ENCODE measurements around the gene ZNF273. TPM values are rescaled to one million over a fixed set of nuclear protein-coding genes. Genes with fewer than 3 reads are reported as not detected.
A peak's percentile ranks its signal among the peaks of the same experiment; 100 is the strongest.

ZNF273 gene
- 10 to 100 TPM; 15.5 to 20.5 TPM for total RNA-seq
- polyA plus RNA-seq (2013, experiment 1 of 2) = 16.2 TPM
- polyA plus RNA-seq (2013, experiment 2 of 2) = 16.7 TPM
- long read RNA-seq, experiment 1, partial matches to known transcripts = 0 of 4 reads
- long read RNA-seq, experiment 1, other reads (novel, unspliced or antisense) = 1 of 4 reads
- long read RNA-seq, experiment 2, transcript ZNF273-201 (5 exons, 3,757 nt) = major isoform, 6 of 20 reads
- long read RNA-seq, experiment 2, transcript ZNF273-204 (4 exons, 2,000 nt) = major isoform, 6 of 20 reads
- long read RNA-seq, experiment 2, partial matches to known transcripts = 1 of 20 reads
- long read RNA-seq, experiment 2, other reads (novel, unspliced or antisense) = 7 of 20 reads
- long read RNA-seq, experiment 3, transcript ZNF273-204 (4 exons, 2,000 nt) = minor isoform, 23 of 73 reads
- long read RNA-seq, experiment 3, transcript ZNF273-201 (5 exons, 3,757 nt) = major isoform, 38 of 73 reads
- long read RNA-seq, experiment 3, partial matches to known transcripts = 0 of 73 reads
- long read RNA-seq, experiment 3, other reads (novel, unspliced or antisense) = 12 of 73 reads
- long read RNA-seq, experiment 4, transcript ZNF273-201 (5 exons, 3,757 nt) = major isoform, 7 of 12 reads
- long read RNA-seq, experiment 4, partial matches to known transcripts = 0 of 12 reads
- long read RNA-seq, experiment 4, other reads (novel, unspliced or antisense) = 3 of 12 reads

DNA sequence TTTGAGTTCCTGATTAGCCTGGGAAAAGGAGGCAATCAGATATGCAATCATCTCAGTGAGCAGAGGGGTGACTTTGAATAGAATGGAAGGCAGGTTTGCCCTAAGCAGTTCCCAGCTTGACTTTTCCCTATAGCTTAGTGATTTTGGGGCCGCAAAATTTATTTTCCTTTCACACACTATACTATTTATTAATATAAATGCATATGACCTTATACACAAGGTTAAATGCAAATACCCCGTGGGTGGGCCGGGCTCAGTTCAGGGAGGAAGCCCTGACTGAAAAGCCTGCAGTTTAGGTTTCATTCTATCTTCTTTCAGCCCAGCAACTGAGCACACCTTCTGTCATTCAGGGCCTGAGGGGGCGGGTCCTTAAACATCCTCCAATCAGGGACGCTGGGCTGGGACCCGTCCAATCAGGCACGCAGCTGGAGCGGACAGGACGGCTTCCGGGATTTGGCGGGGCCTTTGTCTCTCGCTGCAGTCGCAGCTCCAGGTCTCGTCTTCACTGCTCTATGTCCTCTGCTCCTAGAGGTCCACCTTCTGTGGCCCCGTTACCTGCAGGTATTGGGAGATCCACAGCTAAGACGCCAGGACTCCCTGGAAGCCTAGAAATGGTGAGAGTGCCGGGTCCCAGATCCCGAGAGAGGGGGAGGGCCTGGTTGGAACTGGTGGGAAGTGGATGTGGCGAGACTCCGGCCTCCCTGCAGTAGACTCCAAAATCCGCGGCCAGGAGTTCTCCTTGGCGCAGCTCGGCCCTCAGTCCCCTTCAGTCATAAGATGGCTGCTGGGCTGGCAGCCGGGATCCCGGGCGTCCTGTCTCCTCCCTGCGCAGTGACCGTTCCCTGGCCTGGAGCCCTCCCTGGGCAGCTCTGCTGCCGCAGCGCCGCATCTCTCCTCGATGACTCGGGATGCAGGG is at the start of gene ZNF273:
Gene ZNF273, plus strand, starts transcription at position 468 of the 916 bp plus-strand sequence. Its CDS starts 45 bp downstream, at position 513.
- TF ChIP-seq, protein P1, sequence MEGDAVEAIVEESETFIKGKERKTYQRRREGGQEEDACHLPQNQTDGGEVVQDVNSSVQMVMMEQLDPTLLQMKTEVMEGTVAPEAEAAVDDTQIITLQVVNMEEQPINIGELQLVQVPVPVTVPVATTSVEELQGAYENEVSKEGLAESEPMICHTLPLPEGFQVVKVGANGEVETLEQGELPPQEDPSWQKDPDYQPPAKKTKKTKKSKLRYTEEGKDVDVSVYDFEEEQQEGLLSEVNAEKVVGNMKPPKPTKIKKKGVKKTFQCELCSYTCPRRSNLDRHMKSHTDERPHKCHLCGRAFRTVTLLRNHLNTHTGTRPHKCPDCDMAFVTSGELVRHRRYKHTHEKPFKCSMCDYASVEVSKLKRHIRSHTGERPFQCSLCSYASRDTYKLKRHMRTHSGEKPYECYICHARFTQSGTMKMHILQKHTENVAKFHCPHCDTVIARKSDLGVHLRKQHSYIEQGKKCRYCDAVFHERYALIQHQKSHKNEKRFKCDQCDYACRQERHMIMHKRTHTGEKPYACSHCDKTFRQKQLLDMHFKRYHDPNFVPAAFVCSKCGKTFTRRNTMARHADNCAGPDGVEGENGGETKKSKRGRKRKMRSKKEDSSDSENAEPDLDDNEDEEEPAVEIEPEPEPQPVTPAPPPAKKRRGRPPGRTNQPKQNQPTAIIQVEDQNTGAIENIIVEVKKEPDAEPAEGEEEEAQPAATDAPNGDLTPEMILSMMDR (conservative IDR thresholded peaks at IDR 0.05) = no peak
- DNase-seq = peak; percentile 96
- WGBS, 2 experiments (ENCODE audit: insufficient coverage in 1 of 2, insufficient read length in 1 of 2) = 0 to 1% methylated on average over 16 to 34 of the region's 34 CpGs
- Histone ChIP-seq H3K9ac (ENCODE audit: extremely low read depth, low read length, poor library complexity, severe bottlenecking) (peak within 1 kb of the TSS; percentile 95), H3K27ac (ENCODE audit: low read depth, low read length) (peak within 1 kb of the TSS; percentile 97), H3K4me3 (ENCODE audit: low read length) (peak within 1 kb of the TSS; percentile 87), H3K9me3 (ENCODE audit: control insufficient read depth, low read length) (no peaks in the 10 kb centered on the region), H3K36me3 (ENCODE audit: control insufficient read depth, insufficient read depth, low read length) (peaks cover 3% of the 10 kb centered on the region), H3K4me1 (ENCODE audit: control insufficient read depth, insufficient read depth, low read length) (no peaks in the 10 kb centered on the region), H3K27me3 (ENCODE audit: control insufficient read depth, insufficient read depth, low read length, poor library complexity, severe bottlenecking) (no peaks in the 10 kb centered on the region)
- Mint-ChIP-seq H3K27ac (peak within 1 kb of the TSS; percentile 99), H3K4me1 (peaks cover 39% of the 10 kb centered on the region), H3K36me3 (ENCODE audit: low read depth) (peaks cover 5% of the 10 kb centered on the region), H3K9me3 (no peaks in the 10 kb centered on the region), H3K27me3 (ENCODE audit: insufficient read depth) (no peaks in the 10 kb centered on the region), H3K4me3 (peak within 1 kb of the TSS; percentile 96)

- Histone ChIP-seq H3K27ac (ENCODE audit: low read depth, low read length) (no peak overlapping the region), H3K9ac (ENCODE audit: extremely low read depth, low read length, poor library complexity, severe bottlenecking) (no peak overlapping the region), H3K36me3 (ENCODE audit: control insufficient read depth, insufficient read depth, low read length) (no peaks in the 10 kb centered on the region), H3K27me3 (ENCODE audit: control insufficient read depth, insufficient read depth, low read length, poor library complexity, severe bottlenecking) (no peaks in the 10 kb centered on the region), H3K4me3 (ENCODE audit: low read length) (no peak overlapping the region), H3K9me3 (ENCODE audit: control insufficient read depth, low read length) (no peaks in the 10 kb centered on the region), H3K4me1 (ENCODE audit: control insufficient read depth, insufficient read depth, low read length) (no peaks in the 10 kb centered on the region)
- no peak overlapping the region for H3K4me3 Mint-ChIP-seq
- WGBS, 2 experiments (ENCODE audit: insufficient coverage in 1 of 2, insufficient read length in 1 of 2) = 65% methylated on average over 3 of the region's 4 CpGs; no CpG with 5 or more reads in 1 of the 2 experiments
- H3K27me3 Mint-ChIP-seq (ENCODE audit: insufficient read depth) = no peaks in the 10 kb centered on the region
- H3K27ac Mint-ChIP-seq = no peak overlapping the region
- no peaks in the 10 kb centered on the region for H3K4me1 Mint-ChIP-seq
- TF ChIP-seq, protein P1 (conservative IDR thresholded peaks at IDR 0.05) = no peak
- no peak for DNase-seq
- peaks cover 5% of the 10 kb centered on the region for H3K9me3 Mint-ChIP-seq
- H3K36me3 Mint-ChIP-seq (ENCODE audit: low read depth) = no peaks in the 10 kb centered on the region
Observed at GRCh38 chr7:64853679-64854078, 49.4 kb upstream of the ZNF273 start.

GRCh38 chr7:64854969-64855368 is 48.1 kb upstream of the ZNF273 start:
- no peaks in the 10 kb centered on the region for H3K36me3 ChIP-seq (ENCODE audit: control insufficient read depth, insufficient read depth, low read length)
- Mint-ChIP-seq H3K27me3 (ENCODE audit: insufficient read depth) (no peaks in the 10 kb centered on the region), H3K27ac (no peak overlapping the region), H3K9me3 (no peaks in the 10 kb centered on the region), H3K36me3 (ENCODE audit: low read depth) (no peaks in the 10 kb centered on the region), H3K4me3 (no peak overlapping the region), H3K4me1 (no peaks in the 10 kb centered on the region)
- no peak overlapping the region for H3K9ac ChIP-seq (ENCODE audit: extremely low read depth, low read length, poor library complexity, severe bottlenecking)
- DNase-seq = no peak
- WGBS, 2 experiments (ENCODE audit: insufficient coverage in 1 of 2, insufficient read length in 1 of 2) = 83% methylated on average over 1 of the region's 1 CpG; no CpG with 5 or more reads in 1 of the 2 experiments
- TF ChIP-seq, protein P1 (conservative IDR thresholded peaks at IDR 0.05) = no peak
- no peaks in the 10 kb centered on the region for H3K27me3 ChIP-seq (ENCODE audit: control insufficient read depth, insufficient read depth, low read length, poor library complexity, severe bottlenecking)
- no peak overlapping the region for H3K27ac ChIP-seq (ENCODE audit: low read depth, low read length)
- H3K4me3 ChIP-seq (ENCODE audit: low read length) = no peak overlapping the region
- no peaks in the 10 kb centered on the region for H3K9me3 ChIP-seq (ENCODE audit: control insufficient read depth, low read length)
- no peaks in the 10 kb centered on the region for H3K4me1 ChIP-seq (ENCODE audit: control insufficient read depth, insufficient read depth, low read length)

All from endodermal cell (in vitro differentiated cells).